ENCODE results near the gene CNTNAP2. TPM values are rescaled to one million over a fixed set of nuclear protein-coding genes. Genes with fewer than 3 reads are reported as not detected.
"Not testable (repeated sequence)": the region's sequence is repeated elsewhere in the genome, so short reads cannot be mapped to it uniquely, and the experiment has no call there.

The CNTNAP2 gene
- total RNA-seq, 1 donor, result 1.0 TPM

- Histone ChIP-seq H3K4me1 (ENCODE audit: insufficient read depth, low read length) (no peaks in the 10 kb centered on the region), H3K4me3 (ENCODE audit: low read length) (no peak overlapping the region), H3K9me3 (ENCODE audit: low read depth, low read length) (no peaks in the 10 kb centered on the region), H3K27me3 (ENCODE audit: insufficient read depth, low read length) (no peaks in the 10 kb centered on the region)
These were observed 1926.5 kb downstream of the CNTNAP2 start for GRCh38 chr7:148042935-148043631.

- Histone ChIP-seq H3K9me3 (ENCODE audit: low read depth, low read length) (no peaks in the 10 kb centered on the region), H3K4me3 (ENCODE audit: low read length) (no peak overlapping the region), H3K4me1 (ENCODE audit: insufficient read depth, low read length) (no peaks in the 10 kb centered on the region), H3K27me3 (ENCODE audit: insufficient read depth, low read length) (no peaks in the 10 kb centered on the region)
These were observed 1927.6 kb downstream of the CNTNAP2 start for GRCh38 chr7:148044173-148044572.

GRCh38 chr7:148045521-148045920 lies 1928.9 kb downstream of the CNTNAP2 start:
- Histone ChIP-seq H3K27me3 (ENCODE audit: insufficient read depth, low read length) (no peaks in the 10 kb centered on the region), H3K4me1 (ENCODE audit: insufficient read depth, low read length) (no peaks in the 10 kb centered on the region), H3K9me3 (ENCODE audit: low read depth, low read length) (no peaks in the 10 kb centered on the region), H3K4me3 (ENCODE audit: low read length) (no peak overlapping the region)

- Histone ChIP-seq H3K27me3 (ENCODE audit: insufficient read depth, low read length) (no peaks in the 10 kb centered on the region), H3K4me1 (ENCODE audit: insufficient read depth, low read length) (no peaks in the 10 kb centered on the region), H3K4me3 (ENCODE audit: low read length) (no peak overlapping the region), H3K9me3 (ENCODE audit: low read depth, low read length) (no peaks in the 10 kb centered on the region)
These were observed 1932.5 kb downstream of the CNTNAP2 start for GRCh38 chr7:148049068-148049467.

GRCh38 chr7:148050492-148051158 lies 1934.0 kb downstream of the CNTNAP2 start:
- H3K9me3 ChIP-seq (ENCODE audit: low read depth, low read length), result no peaks in the 10 kb centered on the region
- no peak overlapping the region for H3K4me3 ChIP-seq (ENCODE audit: low read length)
- no peaks in the 10 kb centered on the region for H3K4me1 ChIP-seq (ENCODE audit: insufficient read depth, low read length)
- H3K27me3 ChIP-seq (ENCODE audit: insufficient read depth, low read length), result no peaks in the 10 kb centered on the region

GRCh38 chr7:148056406-148056805 lies 1939.8 kb downstream of the CNTNAP2 start:
- no peaks in the 10 kb centered on the region for H3K4me1 ChIP-seq (ENCODE audit: insufficient read depth, low read length)
- no peaks in the 10 kb centered on the region for H3K9me3 ChIP-seq (ENCODE audit: low read depth, low read length)
- no peaks in the 10 kb centered on the region for H3K27me3 ChIP-seq (ENCODE audit: insufficient read depth, low read length)
- no peak overlapping the region for H3K4me3 ChIP-seq (ENCODE audit: low read length)

GRCh38 chr7:148058092-148058491 lies 1941.5 kb downstream of the CNTNAP2 start:
- Histone ChIP-seq H3K4me1 (ENCODE audit: insufficient read depth, low read length) (no peaks in the 10 kb centered on the region), H3K9me3 (ENCODE audit: low read depth, low read length) (no peaks in the 10 kb centered on the region), H3K4me3 (ENCODE audit: low read length) (no peak overlapping the region), H3K27me3 (ENCODE audit: insufficient read depth, low read length) (no peaks in the 10 kb centered on the region)

- Histone ChIP-seq H3K9me3 (ENCODE audit: low read depth, low read length) (no peaks in the 10 kb centered on the region), H3K4me3 (ENCODE audit: low read length) (no peak overlapping the region), H3K4me1 (ENCODE audit: insufficient read depth, low read length) (no peaks in the 10 kb centered on the region), H3K27me3 (ENCODE audit: insufficient read depth, low read length) (no peaks in the 10 kb centered on the region)
These were observed 1942.2 kb downstream of the CNTNAP2 start for GRCh38 chr7:148058753-148059152.

- Histone ChIP-seq H3K4me3 (ENCODE audit: low read length) (no peak overlapping the region), H3K27me3 (ENCODE audit: insufficient read depth, low read length) (no peaks in the 10 kb centered on the region), H3K9me3 (ENCODE audit: low read depth, low read length) (no peaks in the 10 kb centered on the region), H3K4me1 (ENCODE audit: insufficient read depth, low read length) (no peaks in the 10 kb centered on the region)
These were observed 1944.1 kb downstream of the CNTNAP2 start for GRCh38 chr7:148060724-148061123.

- H3K4me1 ChIP-seq (ENCODE audit: insufficient read depth, low read length); H3K9me3 ChIP-seq (ENCODE audit: low read depth, low read length); H3K27me3 ChIP-seq (ENCODE audit: insufficient read depth, low read length); H3K4me3 ChIP-seq (ENCODE audit: low read length): not testable (repeated sequence)
These were observed 1961.5 kb downstream of the CNTNAP2 start for GRCh38 chr7:148078111-148078510.

- Histone ChIP-seq H3K4me1 (ENCODE audit: insufficient read depth, low read length) (no peaks in the 10 kb centered on the region), H3K9me3 (ENCODE audit: low read depth, low read length) (no peaks in the 10 kb centered on the region), H3K27me3 (ENCODE audit: insufficient read depth, low read length) (no peaks in the 10 kb centered on the region), H3K4me3 (ENCODE audit: low read length) (no peak overlapping the region)
These were observed 1962.8 kb downstream of the CNTNAP2 start for GRCh38 chr7:148079206-148080080.

GRCh38 chr7:148083448-148083847 lies 1966.8 kb downstream of the CNTNAP2 start:
- Histone ChIP-seq H3K9me3 (ENCODE audit: low read depth, low read length) (no peaks in the 10 kb centered on the region), H3K27me3 (ENCODE audit: insufficient read depth, low read length) (no peaks in the 10 kb centered on the region), H3K4me3 (ENCODE audit: low read length) (no peak overlapping the region), H3K4me1 (ENCODE audit: insufficient read depth, low read length) (no peaks in the 10 kb centered on the region)

- H3K4me3 ChIP-seq (ENCODE audit: low read length), result no peak overlapping the region
These were observed 1967.5 kb downstream of the CNTNAP2 start for GRCh38 chr7:148084138-148084537.

GRCh38 chr7:148091882-148092281 lies 1975.3 kb downstream of the CNTNAP2 start:
- Histone ChIP-seq H3K9me3 (ENCODE audit: low read depth, low read length) (peaks cover 9% of the 10 kb centered on the region), H3K4me3 (ENCODE audit: low read length) (no peak overlapping the region), H3K27me3 (ENCODE audit: insufficient read depth, low read length) (no peaks in the 10 kb centered on the region), H3K4me1 (ENCODE audit: insufficient read depth, low read length) (no peaks in the 10 kb centered on the region)

More at GRCh38 chr7:148084138-148084537, 1967.5 kb downstream of the CNTNAP2 start:
- Histone ChIP-seq H3K9me3 (ENCODE audit: low read depth, low read length) (no peaks in the 10 kb centered on the region), H3K27me3 (ENCODE audit: insufficient read depth, low read length) (no peaks in the 10 kb centered on the region), H3K4me1 (ENCODE audit: insufficient read depth, low read length) (no peaks in the 10 kb centered on the region)
